Measurements from ENCODE around the gene RGS10.

DNA sequence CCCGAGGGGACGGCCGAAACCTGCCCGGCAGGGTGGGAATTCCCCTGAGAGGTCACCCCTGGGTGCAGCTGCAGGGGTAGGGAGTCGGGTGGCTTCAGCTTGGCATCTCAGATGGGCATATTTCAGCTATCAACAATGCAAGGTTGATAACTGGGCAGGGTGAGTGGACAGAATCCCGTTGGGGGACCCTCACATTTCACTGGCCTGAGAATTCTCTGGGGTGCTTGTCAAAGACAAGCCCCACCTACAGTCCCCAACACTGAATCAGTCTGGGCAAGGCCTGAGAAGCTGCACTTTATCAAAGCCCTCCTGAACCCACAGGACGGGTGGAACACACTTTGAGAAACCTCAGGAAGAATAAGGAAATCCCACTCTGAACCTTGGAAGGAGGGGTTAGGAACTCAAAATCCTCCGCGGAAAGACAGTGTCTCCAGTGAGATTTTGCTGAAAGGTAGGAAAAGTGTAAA is 3.1 kb downstream of the RGS10 start:
- TF ChIP-seq EZH2 (IDR thresholded peaks at IDR 0.05; ENCODE audit: borderline replicate concordance, low read depth, low read length, severe bottlenecking): no peak
- TF ChIP-seq, protein P1, sequence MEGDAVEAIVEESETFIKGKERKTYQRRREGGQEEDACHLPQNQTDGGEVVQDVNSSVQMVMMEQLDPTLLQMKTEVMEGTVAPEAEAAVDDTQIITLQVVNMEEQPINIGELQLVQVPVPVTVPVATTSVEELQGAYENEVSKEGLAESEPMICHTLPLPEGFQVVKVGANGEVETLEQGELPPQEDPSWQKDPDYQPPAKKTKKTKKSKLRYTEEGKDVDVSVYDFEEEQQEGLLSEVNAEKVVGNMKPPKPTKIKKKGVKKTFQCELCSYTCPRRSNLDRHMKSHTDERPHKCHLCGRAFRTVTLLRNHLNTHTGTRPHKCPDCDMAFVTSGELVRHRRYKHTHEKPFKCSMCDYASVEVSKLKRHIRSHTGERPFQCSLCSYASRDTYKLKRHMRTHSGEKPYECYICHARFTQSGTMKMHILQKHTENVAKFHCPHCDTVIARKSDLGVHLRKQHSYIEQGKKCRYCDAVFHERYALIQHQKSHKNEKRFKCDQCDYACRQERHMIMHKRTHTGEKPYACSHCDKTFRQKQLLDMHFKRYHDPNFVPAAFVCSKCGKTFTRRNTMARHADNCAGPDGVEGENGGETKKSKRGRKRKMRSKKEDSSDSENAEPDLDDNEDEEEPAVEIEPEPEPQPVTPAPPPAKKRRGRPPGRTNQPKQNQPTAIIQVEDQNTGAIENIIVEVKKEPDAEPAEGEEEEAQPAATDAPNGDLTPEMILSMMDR (IDR thresholded peaks at IDR 0.05; ENCODE audit: borderline replicate concordance, extremely low read depth, low read length, poor library complexity, severe bottlenecking): no peak

Measured in DND-41 (cell line).